Left ventricle myocardium inferior (tissue), 1 donor: ENCODE results near the gene PDS5A. TPM values are rescaled to one million over a fixed set of nuclear protein-coding genes. Genes with fewer than 3 reads are reported as not detected.

ENCODE experiments used
- DNase-seq: peaks from one replicate; pipeline ENCODE4 v3.0.0-alpha.2; 2020
- H3K27ac ChIP-seq: fragments of 200-600 bp; replicated peaks from 2 replicates; pipeline ENCODE4 v1.8.0; 2021
- H3K27me3 ChIP-seq: fragments of 200-600 bp; 2 replicates; pipeline ENCODE4 v1.8.0; 2021; ENCODE audit warnings: low read depth
- H3K36me3 ChIP-seq: fragments of 200-600 bp; 2 replicates; pipeline ENCODE4 v1.8.0; 2021
- H3K4me1 ChIP-seq: fragments of 200-600 bp; 2 replicates; pipeline ENCODE4 v1.8.0; 2021
- H3K4me3 ChIP-seq: fragments of 200-600 bp; 2 replicates; pipeline ENCODE4 v1.8.0; 2021; ENCODE audit warnings: mild to moderate bottlenecking, moderate library complexity
- H3K9me3 ChIP-seq: fragments of 200-600 bp; replicated peaks from 2 replicates; pipeline ENCODE4 v1.8.0; 2021
- CTCF ChIP-seq: fragments of 200-600 bp; IDR thresholded peaks from 2 replicates; pipeline ENCODE4 v1.8.0; 2021; ENCODE audit warnings: antibody characterized with exemption, mild to moderate bottlenecking, borderline replicate concordance
- intact Hi-C: fragments of 100-400 bp; cut with micrococcal nuclease; formaldehyde crosslinking; loops from one replicate; pipeline ENCODE4 v1.11.0; 2022
- total RNA-seq: library from RNA; stranded (reverse); fragmentation: NEBNext Ultra II Directional; extraction: Animal tissue kit (Norgen Biotek cat#: 25700); gene quantifications from one replicate; pipeline ENCODE4 v1.2.1, GENCODE V29; 2021
- donor health status: DM: no; HTN: yes; CAD: no; lungs with severe emphysema.

The PDS5A gene
- total RNA-seq, 1 donor from 2014 or later, result 29.3 TPM

- Histone ChIP-seq H3K9me3 (no peaks in the 10 kb centered on the region), H3K36me3 (peaks cover 24% of the 10 kb centered on the region), H3K27me3 (no peaks in the 10 kb centered on the region), H3K27ac (no peak overlapping the region), H3K4me1 (peaks cover 46% of the 10 kb centered on the region), H3K4me3 (no peak overlapping the region)
- intact Hi-C loops, result no loop called here
- no peak for TF ChIP-seq CTCF
- no peak for DNase-seq
Observed at GRCh38 chr4:39970671-39971640, 6.8 kb downstream of the PDS5A start.

GRCh38 chr4:39963656-39964055 is 14.1 kb downstream of the PDS5A start:
- intact Hi-C loops, result no loop called here
- no peak for DNase-seq
- no peak overlapping the region for H3K27ac ChIP-seq
- no peaks in the 10 kb centered on the region for H3K36me3 ChIP-seq
- H3K27me3 ChIP-seq, result no peaks in the 10 kb centered on the region
- peaks cover 21% of the 10 kb centered on the region for H3K4me1 ChIP-seq
- no peak overlapping the region for H3K4me3 ChIP-seq
- TF ChIP-seq CTCF, result no peak
- H3K9me3 ChIP-seq, result no peaks in the 10 kb centered on the region

GRCh38 chr4:39961311-39961877 is 16.3 kb downstream of the PDS5A start:
- no peak for DNase-seq
- no peaks in the 10 kb centered on the region for H3K27me3 ChIP-seq
- no peak overlapping the region for H3K27ac ChIP-seq
- H3K4me3 ChIP-seq, result no peak overlapping the region
- H3K36me3 ChIP-seq, result no peaks in the 10 kb centered on the region
- H3K4me1 ChIP-seq, result peaks cover 21% of the 10 kb centered on the region
- no peak for TF ChIP-seq CTCF
- no peaks in the 10 kb centered on the region for H3K9me3 ChIP-seq
- intact Hi-C loops, result no loop called here

GRCh38 chr4:39950861-39951481 is 26.7 kb downstream of the PDS5A start:
- intact Hi-C loops, result no loop called here
- no peak for TF ChIP-seq CTCF
- DNase-seq, result no peak

GRCh38 chr4:39947963-39948362 is 29.7 kb downstream of the PDS5A start:
- intact Hi-C loops, result no loop called here
- Histone ChIP-seq H3K9me3 (no peaks in the 10 kb centered on the region), H3K27ac (no peak overlapping the region), H3K27me3 (no peaks in the 10 kb centered on the region), H3K4me3 (no peak overlapping the region), H3K36me3 (no peaks in the 10 kb centered on the region), H3K4me1 (peaks cover 42% of the 10 kb centered on the region)
- DNase-seq, result no peak
- no peak for TF ChIP-seq CTCF

More at GRCh38 chr4:39950861-39951481, 26.7 kb downstream of the PDS5A start:
- Histone ChIP-seq H3K27ac (no peak overlapping the region), H3K36me3 (no peaks in the 10 kb centered on the region), H3K4me1 (peaks cover 41% of the 10 kb centered on the region), H3K4me3 (no peak overlapping the region), H3K9me3 (no peaks in the 10 kb centered on the region), H3K27me3 (no peaks in the 10 kb centered on the region)
